Esophagus squamous epithelium (tissue), 4 donors: Measurements from ENCODE around the gene PEAK3.

Experiments
- CTCF ChIP-seq, 6 experiments: fragments of 450-650 bp in 4 of 6; fragments of 200-600 bp in 2 of 6; sonication (generic) in 2 of 6; IDR thresholded peaks; one replicate each; pipeline ENCODE4 v1.5.1; 2016 to 2019; ENCODE audit warnings: antibody characterized with exemption in 6 of 6, mild to moderate bottlenecking in 4 of 6, moderate library complexity in 4 of 6
- POLR2A ChIP-seq, 4 donors: fragments of 450-650 bp; IDR thresholded peaks; one replicate each; pipeline ENCODE4 v1.6.1; 2017; ENCODE audit warnings: antibody characterized with exemption in 4 of 4, mild to moderate bottlenecking in 4 of 4, moderate library complexity in 3 of 4

DNA sequence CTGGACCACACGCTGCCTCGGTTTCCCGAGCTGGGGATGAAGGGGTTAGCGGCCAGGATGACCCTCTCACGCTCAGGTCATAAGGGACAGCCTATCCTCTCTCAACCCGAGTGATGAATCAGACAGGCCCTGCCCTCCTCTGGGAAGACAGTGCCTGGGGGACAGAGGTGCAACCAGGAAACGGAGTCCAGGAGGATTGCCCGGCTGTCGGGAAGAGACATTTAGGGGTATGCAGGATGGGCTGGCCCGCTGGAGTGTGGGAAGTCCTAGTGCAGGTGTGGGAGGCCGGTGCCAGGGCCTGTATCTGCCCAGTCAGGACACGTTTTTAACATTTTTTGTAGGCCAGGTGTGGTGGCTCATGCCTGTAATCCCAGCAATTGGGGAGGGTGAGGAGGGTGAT is 38.1 kb upstream of the PEAK3 start:
- TF ChIP-seq CTCF (IDR thresholded peaks at IDR 0.05) = no peak
- no peak for TF ChIP-seq POLR2A (IDR thresholded peaks at IDR 0.05)
